ENCODE data around the gene DNAH2.
A peak's percentile ranks its signal among the peaks of the same experiment; 100 is the strongest.

The DNAH2 gene

DNA sequence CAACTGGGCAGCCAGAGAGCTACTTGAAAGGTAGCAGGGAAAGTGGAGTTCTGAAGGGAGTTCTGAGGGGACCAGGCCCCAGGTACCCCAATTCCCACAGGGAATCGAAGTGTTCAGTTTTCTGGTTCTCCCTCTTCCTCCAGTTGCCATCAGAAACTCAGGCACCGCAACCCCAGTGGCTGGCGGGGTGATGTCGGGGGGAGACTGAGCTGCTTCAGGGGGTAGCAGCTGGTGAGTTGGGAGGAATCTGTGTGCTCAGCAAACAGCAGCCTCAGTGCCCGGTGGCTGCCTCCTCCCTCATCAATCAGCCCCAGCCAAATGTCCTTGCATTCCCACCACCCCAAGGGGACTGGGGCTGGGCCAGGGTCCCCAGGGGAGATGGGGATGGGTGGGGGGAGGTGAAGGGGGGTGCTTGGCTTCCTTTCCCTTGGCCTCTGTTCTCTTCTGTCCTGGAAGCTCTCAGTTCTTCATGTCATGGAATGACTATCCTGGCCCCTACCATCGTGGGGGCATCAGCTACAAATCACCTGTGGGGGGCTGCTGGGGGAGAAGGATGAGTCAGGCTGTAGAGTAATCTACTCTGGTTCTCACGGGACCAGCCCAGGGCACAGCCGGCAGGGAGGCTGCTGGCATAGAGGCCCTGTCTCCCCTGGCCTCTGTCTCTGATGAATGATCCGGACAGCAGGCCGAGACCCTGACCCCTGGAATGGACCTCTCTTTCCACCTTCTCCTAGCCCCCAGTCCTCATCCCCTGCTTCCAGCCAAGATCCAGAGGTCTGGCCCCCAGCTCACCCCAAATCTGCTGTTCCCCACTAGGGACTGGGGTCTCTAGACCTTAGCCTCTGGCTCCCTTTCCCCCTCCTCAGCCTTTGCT is 2.6 kb upstream of the DNAH2 start:
- no peak overlapping the region for H3K4me3 ChIP-seq (ENCODE audit: low read length)
- no peak for DNase-seq (ENCODE audit: low read depth)
- no peak for TF ChIP-seq CTCF (conservative IDR thresholded peaks at IDR 0.05; ENCODE audit: low read length)

GRCh38 chr17:7715936-7716886 is 1.3 kb upstream of the DNAH2 start:
- no peak for TF ChIP-seq CTCF (conservative IDR thresholded peaks at IDR 0.05; ENCODE audit: low read length)
- no peak for DNase-seq (ENCODE audit: low read depth)
- H3K4me3 ChIP-seq (ENCODE audit: low read length): peak overlapping the region; percentile 68

- peak; percentile 18 for DNase-seq (ENCODE audit: low read depth)
- TF ChIP-seq CTCF (conservative IDR thresholded peaks at IDR 0.05; ENCODE audit: low read length): no peak
- H3K4me3 ChIP-seq (ENCODE audit: low read length): peak overlapping the region; percentile 68
Observed at GRCh38 chr17:7717756-7718350, 309 bp downstream of the DNAH2 start.

DNA sequence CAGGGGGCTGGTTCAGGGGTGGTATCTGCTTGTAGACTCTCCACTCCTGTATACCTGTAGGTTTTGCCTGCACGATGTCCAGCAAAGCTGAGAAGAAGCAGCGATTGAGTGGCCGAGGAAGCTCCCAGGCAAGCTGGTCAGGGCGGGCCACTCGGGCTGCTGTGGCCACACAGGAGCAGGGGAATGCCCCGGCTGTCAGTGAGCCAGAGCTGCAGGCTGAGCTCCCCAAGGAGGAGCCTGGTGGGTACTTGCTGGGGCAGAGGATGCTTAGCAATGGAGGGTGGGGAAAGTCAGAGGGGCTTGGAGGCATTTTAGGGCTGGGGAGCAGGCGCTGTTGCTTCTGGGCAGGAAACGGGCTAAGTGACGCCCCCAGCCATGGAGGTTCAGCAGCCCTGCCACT is 2.1 kb downstream of the DNAH2 start:
- no peak overlapping the region for H3K4me3 ChIP-seq (ENCODE audit: low read length)
- DNase-seq (ENCODE audit: low read depth): no peak
- TF ChIP-seq CTCF (conservative IDR thresholded peaks at IDR 0.05; ENCODE audit: low read length): no peak

- no peak for TF ChIP-seq CTCF (conservative IDR thresholded peaks at IDR 0.05; ENCODE audit: low read length)
- DNase-seq (ENCODE audit: low read depth): no peak
Observed at GRCh38 chr17:7720125-7720524, 2.6 kb downstream of the DNAH2 start.

GRCh38 chr17:7721612-7722011 is 4.1 kb downstream of the DNAH2 start:
- H3K4me3 ChIP-seq (ENCODE audit: low read length): no peak overlapping the region
- no peak for TF ChIP-seq CTCF (conservative IDR thresholded peaks at IDR 0.05; ENCODE audit: low read length)
- no peak for DNase-seq (ENCODE audit: low read depth)

More at GRCh38 chr17:7720125-7720524, 2.6 kb downstream of the DNAH2 start:
- no peak overlapping the region for H3K4me3 ChIP-seq (ENCODE audit: low read length)
